ENCODE data around the gene GNAQ. TPM values are rescaled to one million over a fixed set of nuclear protein-coding genes. Genes with fewer than 3 reads are reported as not detected.

Gene GNAQ
- total and polyA plus RNA-seq, 2 of the 4 experiments (the other 2 are of a cell fraction), result 23.1 to 50.7 TPM

GRCh38 chr9:77802064-77802463 lies 229.5 kb downstream of the GNAQ start:
- no peak for DNase-seq
- no peak for ATAC-seq (ENCODE audit: low read depth)
- no peak overlapping the region for H3K56ac ChIP-seq (ENCODE audit: extremely low read depth, insufficient read depth, low read length)
- H2BK20ac ChIP-seq (ENCODE audit: low read depth, low read length), result no peak overlapping the region
- no CpG with 5 or more reads among the region's 3 CpGs for WGBS, 2 experiments (ENCODE audit: extremely low coverage in 2 of 2, insufficient read length in 1 of 2)
- H2BK5ac ChIP-seq (ENCODE audit: low read depth, low read length, poor library complexity, severe bottlenecking), result no peak overlapping the region
- peaks cover 2% of the 10 kb centered on the region for H3K36me3 ChIP-seq (ENCODE audit: control insufficient read depth, insufficient read depth, low read length)
- no peak overlapping the region for H2BK15ac ChIP-seq (ENCODE audit: low read depth, low read length)
- in situ Hi-C loops (cut with MboI; ENCODE audit: low sequenced_read_pairs), result no loop called here
- H2AFZ ChIP-seq (replicated peaks; ENCODE audit: low read length, poor library complexity), result no peak overlapping the region
- 0 out of 2 replicates have a peak, but pooled peaks cover under 1% of the 10 kb centered on the region for H3K4me1 ChIP-seq (ENCODE audit: control insufficient read depth, insufficient read depth, low read length)
- no peak overlapping the region for H3K4me3 ChIP-seq (ENCODE audit: insufficient read depth, low read depth, low read length)
- TF ChIP-seq POLR2A (IDR thresholded peaks at IDR 0.05; ENCODE audit: low read depth, low read length) (no peak), BHLHE40 (IDR thresholded peaks at IDR 0.05; ENCODE audit: low read depth, low read length) (no peak), NFE2L2 (IDR thresholded peaks at IDR 0.05; ENCODE audit: low read depth, low read length) (no peak), RCOR1 (IDR thresholded peaks at IDR 0.05; ENCODE audit: insufficient replicate concordance, low read length) (no peak), CEBPB (IDR thresholded peaks at IDR 0.05; ENCODE audit: low read depth, low read length) (no peak), CTCF (conservative IDR thresholded peaks at IDR 0.05; ENCODE audit: low read depth, low read length) (no peak), MAZ (IDR thresholded peaks at IDR 0.05; ENCODE audit: borderline replicate concordance, low read depth, low read length) (no peak), RFX5 (IDR thresholded peaks at IDR 0.05; ENCODE audit: low read depth, low read length) (no peak), CHD1 (IDR thresholded peaks at IDR 0.05; ENCODE audit: low read depth, low read length) (no peak), RAD21 (IDR thresholded peaks at IDR 0.05; ENCODE audit: low read length) (no peak), SMC3 (IDR thresholded peaks at IDR 0.05; ENCODE audit: low read depth, low read length) (no peak), MXI1 (IDR thresholded peaks at IDR 0.05; ENCODE audit: borderline replicate concordance, low read depth, low read length) (no peak), FOS (IDR thresholded peaks at IDR 0.05; ENCODE audit: low read depth, low read length) (no peak), ELK1 (IDR thresholded peaks at IDR 0.05; ENCODE audit: borderline replicate concordance, low read depth, low read length) (no peak), MAFK (IDR thresholded peaks at IDR 0.05; ENCODE audit: low read depth, low read length) (no peak), USF2 (IDR thresholded peaks at IDR 0.05; ENCODE audit: low read depth, low read length) (no peak)
- BruUV-seq (replicated peaks), result no TSS peak
- ChIA-PET POLR2A (ENCODE audit: unreplicated experiment) (no interaction called here), CTCF (no interaction called here)
- H2AK9ac ChIP-seq (replicated peaks; ENCODE audit: low read depth, low read length, poor library complexity), result no peak overlapping the region
- H4K5ac ChIP-seq (ENCODE audit: low read depth, low read length), result no peak overlapping the region
- no peaks in the 10 kb centered on the region for H3K27me3 ChIP-seq (ENCODE audit: control insufficient read depth, insufficient read depth, low read length)
- H3K9ac ChIP-seq (ENCODE audit: low read depth, low read length), result no peak overlapping the region
- no peaks in the 10 kb centered on the region for H3K9me3 ChIP-seq (ENCODE audit: control insufficient read depth, insufficient read depth, low read length)
- H4K8ac ChIP-seq (ENCODE audit: low read depth in 2 of 2, low read length in 2 of 2), result no peak overlapping the region
- dilution Hi-C loops (cut with HindIII; ENCODE audit: low sequenced_read_pairs, unreplicated experiment), result no loop called here
- H3K4ac ChIP-seq (ENCODE audit: low read depth, low read length), result no peak overlapping the region
- H3K27ac ChIP-seq (ENCODE audit: insufficient read depth, low read length), result no peak overlapping the region
- intact Hi-C loops (cut with micrococcal nuclease), result no loop called here
- H4K20me1 ChIP-seq (ENCODE audit: insufficient read depth, low read length), result no peaks in the 10 kb centered on the region
- H3K14ac ChIP-seq (replicated peaks; ENCODE audit: low read depth, low read length), result no peak overlapping the region
- no peak overlapping the region for H2BK120ac ChIP-seq (ENCODE audit: low read depth, low read length)
- no peak overlapping the region for H2AK5ac ChIP-seq (ENCODE audit: low read depth, low read length)
- H3K9me1 ChIP-seq (ENCODE audit: insufficient read depth, low read length), result no peaks in the 10 kb centered on the region; the same call in 1 of the 2 replicates
- H3K23ac ChIP-seq (ENCODE audit: low read depth, low read length), result no peak overlapping the region
- no peak overlapping the region for H4K91ac ChIP-seq (ENCODE audit: insufficient read depth, low read depth, low read length)
- H3K4me2 ChIP-seq (ENCODE audit: low read depth, low read length), result no peak overlapping the region
- H3K18ac ChIP-seq (ENCODE audit: low read depth, low read length), result no peak overlapping the region
- peaks cover 7 to 22% of the 10 kb centered on the region in 2 experiments; a peak in 2 of 4 replicates for H3K79me1 ChIP-seq (ENCODE audit: low read depth in 1 of 2, low read length in 2 of 2)

Data from IMR-90 (cell line).